H1 (cell line): Measurements from ENCODE around the gene KCNH4. TPM values are rescaled to one million over a fixed set of nuclear protein-coding genes. Genes with fewer than 3 reads are reported as not detected.

ENCODE experiments used
- KDM5A ChIP-seq: fragments of 200-600 bp; IDR thresholded peaks from 2 replicates; pipeline ENCODE4 v1.7.1; 2012; ENCODE audit warnings: mild to moderate bottlenecking, low read length, inconsistent platforms, mixed read lengths
- MAFK ChIP-seq: IDR thresholded peaks from 2 replicates; pipeline ENCODE4 v1.6.1; 2012; ENCODE audit warnings: low read depth, mild to moderate bottlenecking, improper control_type of control experiment, low read length
- RNF2 ChIP-seq: fragments of 200-900, 300-1000 bp; sonication (generic); IDR thresholded peaks from 2 replicates; pipeline ENCODE4 v1.7.1; 2016; ENCODE audit warnings: borderline replicate concordance, low read depth, mild to moderate bottlenecking, antibody characterized with exemption, low read length; ENCODE audit not compliant: poor library complexity, severe bottlenecking; ENCODE audit errors: missing control alignments
- polyA plus RNA-seq, 7 experiments: library from polyadenylated mRNA; depleted of rRNA in 3 of 7; stranded (reverse) in 5 of 7; unstranded in 2 of 7; fragments of >200 nt in 5 of 7; fragments of 200-250 nt in 2 of 7; gene quantifications; 1 replicate in 5 of 7; 2 replicates in 1 of 7; 4 replicates in 1 of 7; pipeline versions ENCODE4 v1.2.1 to v1.2.3, GENCODE V29; 2011 to 2013; ENCODE audit warnings: missing spikeins in 2 of 7, mixed read lengths in 2 of 7
- total RNA-seq: library from RNA; stranded (reverse); fragmentation: NEBNext Ultra II Directional; extraction: Animal tissue kit (Norgen Biotek cat#: 25700); gene quantifications from 2 replicates; pipeline ENCODE4 v1.2.1, GENCODE V29; 2021
- TF ChIP-seq, protein P1 (sequence below): IDR thresholded peaks from 2 replicates; pipeline ENCODE4 v1.6.1; 2012; ENCODE audit warnings: inconsistent platforms

The KCNH4 gene
- total and polyA plus RNA-seq, 2 of the 8 experiments (the other 6 are each of a cell fraction or from before 2014, with no cell fraction given): 0.44 to 0.47 TPM

GRCh38 chr17:42224651-42225050 is 43.7 kb upstream of the KCNH4 start (continued):
- TF ChIP-seq RNF2: no peak
- TF ChIP-seq KDM5A: no peak
- TF ChIP-seq, protein P1, sequence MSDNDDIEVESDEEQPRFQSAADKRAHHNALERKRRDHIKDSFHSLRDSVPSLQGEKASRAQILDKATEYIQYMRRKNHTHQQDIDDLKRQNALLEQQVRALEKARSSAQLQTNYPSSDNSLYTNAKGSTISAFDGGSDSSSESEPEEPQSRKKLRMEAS: no peak
- no peak for TF ChIP-seq MAFK
